Cardiac muscle cell (in vitro differentiated cells and primary cell): ENCODE data around the gene PTPN20. TPM values are rescaled to one million over a fixed set of nuclear protein-coding genes. Genes with fewer than 3 reads are reported as not detected.

ENCODE experiments used
- DNase-seq, 2 donors: peaks; one replicate each; pipeline versions ENCODE4 v3.0.0 to v3.0.0-alpha.2; 2010 to 2017; ENCODE audit warnings: low read depth in 1 of 2, low spot score in 1 of 2
- H3K27ac ChIP-seq: fragments of 200-600 bp; sonication (generic); 2 replicates; pipeline ENCODE4 v1.5.1; 2016
- H3K27me3 ChIP-seq: fragments of 200-600 bp; sonication (generic); 2 replicates; pipeline ENCODE4 v1.6.0; 2016; ENCODE audit warnings: control low read depth
- H3K36me3 ChIP-seq: fragments of 200-600 bp; sonication (generic); 2 replicates; pipeline ENCODE4 v1.5.1; 2016; ENCODE audit warnings: control low read depth
- H3K4me1 ChIP-seq: fragments of 200-600 bp; sonication (generic); 2 replicates; pipeline ENCODE4 v1.8.1; 2017; ENCODE audit warnings: low read depth, mild to moderate bottlenecking, mixed run types
- H3K4me3 ChIP-seq: fragments of 200-600 bp; sonication (generic); 2 replicates; pipeline ENCODE4 v1.5.1; 2016; ENCODE audit warnings: mild to moderate bottlenecking
- H3K9me3 ChIP-seq: fragments of 200-600 bp; sonication (generic); 2 replicates; pipeline ENCODE4 v1.5.1; 2017; ENCODE audit warnings: low read depth, mild to moderate bottlenecking, control low read depth
- CTCF ChIP-seq: IDR thresholded peaks from 2 replicates; pipeline ENCODE4 v1.5.1; 2012; ENCODE audit warnings: low read depth, mild to moderate bottlenecking, low read length
- polyA plus RNA-seq: library from polyadenylated mRNA; unstranded; fragments of >200 nt; fragmentation: Nextera tagmentation; extraction: Ambion mirVana; gene quantifications from 2 replicates; pipeline ENCODE4 v1.2.1, GENCODE V29; 2016
- total RNA-seq: library from RNA; depleted of rRNA; stranded (reverse); fragments of >200 nt; gene quantifications from 2 replicates; pipeline ENCODE4 v1.2.3, GENCODE V29; 2016

Gene PTPN20
- total and polyA plus RNA-seq, 2 experiments from 2014 or later = 0.42 to 0.62 TPM

GRCh38 chr10:47036771-47037170 lies 125.5 kb downstream of the PTPN20 start:
- Histone ChIP-seq H3K4me3 (no peak overlapping the region), H3K36me3 (no peaks in the 10 kb centered on the region), H3K9me3 (no peaks in the 10 kb centered on the region), H3K4me1 (peaks cover 11% of the 10 kb centered on the region), H3K27ac (no peak overlapping the region), H3K27me3 (no peaks in the 10 kb centered on the region)
- DNase-seq = no peak
- no peak for TF ChIP-seq CTCF

GRCh38 chr10:47037654-47038425 lies 126.6 kb downstream of the PTPN20 start:
- no peak overlapping the region for H3K4me3 ChIP-seq
- H3K9me3 ChIP-seq = no peaks in the 10 kb centered on the region
- no peaks in the 10 kb centered on the region for H3K36me3 ChIP-seq
- TF ChIP-seq CTCF = no peak
- no peak for DNase-seq
- H3K4me1 ChIP-seq = peaks cover 11% of the 10 kb centered on the region
- H3K27me3 ChIP-seq = no peaks in the 10 kb centered on the region
- H3K27ac ChIP-seq = no peak overlapping the region

DNA sequence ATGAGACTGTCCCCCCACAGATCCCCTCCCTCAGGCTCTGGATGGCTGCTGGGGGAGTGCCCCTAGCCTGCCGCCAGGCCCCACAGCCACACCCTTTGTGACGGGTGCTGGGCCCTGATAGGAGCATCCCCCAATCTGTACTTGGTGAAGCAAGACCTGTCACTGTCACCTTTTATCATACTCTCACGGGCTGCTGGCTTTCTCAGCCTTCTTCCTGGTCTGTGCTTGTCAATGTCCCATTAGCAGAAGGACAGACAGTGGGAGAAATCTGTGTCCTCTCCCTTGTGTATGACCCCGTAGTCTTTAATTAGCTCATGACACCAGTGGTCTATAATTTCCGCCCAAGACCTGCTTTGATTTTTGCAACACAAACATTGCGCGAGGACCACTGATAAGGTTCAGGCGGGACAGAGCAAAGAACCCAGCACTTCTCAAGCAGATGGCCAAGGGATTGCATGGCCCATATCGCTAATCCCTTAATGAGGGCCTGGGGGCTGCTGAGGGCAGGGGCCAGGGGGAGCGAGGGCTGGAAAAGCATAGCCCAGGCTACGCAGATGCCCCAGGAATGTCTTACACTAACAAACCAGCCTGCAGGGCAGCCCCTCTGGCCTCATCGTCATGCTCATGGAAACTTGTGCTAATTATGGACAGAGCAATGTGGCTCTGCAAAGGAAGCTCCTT lies 127.8 kb downstream of the PTPN20 start:
- DNase-seq = peak in 1 of 2 donors; percentile 56
- no peak overlapping the region for H3K4me3 ChIP-seq
- no peaks in the 10 kb centered on the region for H3K27me3 ChIP-seq
- H3K27ac ChIP-seq = no peak overlapping the region
- H3K4me1 ChIP-seq = peaks cover 11% of the 10 kb centered on the region
- no peaks in the 10 kb centered on the region for H3K36me3 ChIP-seq
- TF ChIP-seq CTCF = no peak
- H3K9me3 ChIP-seq = no peaks in the 10 kb centered on the region

- Histone ChIP-seq H3K4me1 (peaks cover 11% of the 10 kb centered on the region), H3K4me3 (no peak overlapping the region), H3K27me3 (no peaks in the 10 kb centered on the region), H3K27ac (no peak overlapping the region), H3K9me3 (no peaks in the 10 kb centered on the region), H3K36me3 (no peaks in the 10 kb centered on the region)
- TF ChIP-seq CTCF = no peak
- no peak for DNase-seq
Measured at GRCh38 chr10:47039562-47039913, 128.3 kb downstream of the PTPN20 start.

GRCh38 chr10:47040041-47040491 lies 128.8 kb downstream of the PTPN20 start:
- H3K9me3 ChIP-seq = no peaks in the 10 kb centered on the region
- no peak for DNase-seq
- H3K4me3 ChIP-seq = no peak overlapping the region
- H3K27me3 ChIP-seq = no peaks in the 10 kb centered on the region
- TF ChIP-seq CTCF = no peak
- no peak overlapping the region for H3K27ac ChIP-seq
- H3K36me3 ChIP-seq = no peaks in the 10 kb centered on the region
- peaks cover 11% of the 10 kb centered on the region for H3K4me1 ChIP-seq
